Stomach (tissue), 9 donors: ENCODE data around the gene KLHDC8B. TPM values are rescaled to one million over a fixed set of nuclear protein-coding genes. Genes with fewer than 3 reads are reported as not detected.
"Not testable (repeated sequence)": the region's sequence is repeated elsewhere in the genome, so short reads cannot be mapped to it uniquely, and the experiment has no call there.

Source experiments
- DNase-seq, 2 donors: peaks; one replicate each; pipeline versions ENCODE4 v3.0.0 to v3.0.0-alpha.2; 2013 to 2019
- H3K27ac ChIP-seq, 5 donors: fragments of 200-600 bp in 4 of 5; sonication (generic) in 4 of 5; one replicate each; pipeline ENCODE4 v1.5.1; 2013 to 2019; ENCODE audit warnings: mild to moderate bottlenecking in 1 of 5, moderate library complexity in 1 of 5
- H3K27me3 ChIP-seq, 3 donors: fragments of 200-600 bp; sonication (generic); one replicate each; pipeline ENCODE4 v1.5.1; 2017 to 2019; ENCODE audit warnings: mixed run types in 1 of 3
- H3K36me3 ChIP-seq, 4 donors: fragments of 200-600 bp; sonication (generic); 1 replicate in 3 of 4; 2 replicates in 1 of 4; pipeline ENCODE4 v1.5.1; 2016 to 2019
- H3K4me1 ChIP-seq, 4 donors: fragments of 200-600 bp; sonication (generic); one replicate each; pipeline ENCODE4 v1.5.1; 2016 to 2019
- H3K4me3 ChIP-seq, 4 donors: fragments of 200-600 bp; sonication (generic) in 3 of 4; one replicate each; pipeline ENCODE4 v1.5.1; 2016 to 2019; ENCODE audit warnings: mild to moderate bottlenecking in 1 of 4
- H3K9me3 ChIP-seq, 4 donors: fragments of 200-600 bp; sonication (generic); one replicate each; pipeline ENCODE4 v1.5.1; 2016 to 2019
- CTCF ChIP-seq, 7 experiments: fragments of 450-650 bp in 4 of 7; fragments of 200-600 bp in 3 of 7; sonication (generic) in 3 of 7; IDR thresholded peaks; one replicate each; pipeline ENCODE4 v1.5.1; 2016 to 2019; ENCODE audit warnings: antibody characterized with exemption in 7 of 7, control low read depth in 2 of 7, mild to moderate bottlenecking in 1 of 7
- EP300 ChIP-seq: sonication (generic); formaldehyde crosslinking; IDR thresholded peaks from one replicate; pipeline ENCODE4 v1.6.1; 2017; ENCODE audit warnings: antibody characterized with exemption
- POLR2A ChIP-seq, 4 donors: fragments of 450-650 bp; IDR thresholded peaks; one replicate each; pipeline ENCODE4 v1.6.1; 2016; ENCODE audit warnings: antibody characterized with exemption in 4 of 4, control low read depth in 2 of 4, mild to moderate bottlenecking in 1 of 4, moderate library complexity in 1 of 4
- POLR2AphosphoS5 ChIP-seq, 3 donors: sonication (generic); formaldehyde crosslinking; IDR thresholded peaks; one replicate each; pipeline ENCODE4 v1.6.1; 2016; ENCODE audit warnings: antibody characterized with exemption in 3 of 3
- WGBS, 5 donors: extraction: QIAGEN DNeasy Blood & Tissue Kit in 3 of 5; methylation state at CpG; one replicate each; pipeline versions ENCODE4 v1.1.5 to v1.1.7; 2013 to 2018; 5-methylcytosine and 5-hydroxymethylcytosine counted together
- intact Hi-C: fragments of 100-400 bp; cut with DNase I; formaldehyde crosslinking; loops from one replicate; pipeline ENCODE4 v1.15.1; 2023; ENCODE audit warnings: low total_unique reads
- polyA plus RNA-seq, 3 donors: library from polyadenylated mRNA; stranded (reverse); fragments of 200-250 nt; gene quantifications; one replicate each; pipeline ENCODE4 v1.2.3, GENCODE V29; 2013
- total RNA-seq, 5 donors: library from RNA; depleted of rRNA; stranded (reverse); fragments of >200 nt; gene quantifications; one replicate each; pipeline versions ENCODE4 v1.1.0 to v1.2.3, GENCODE V29; 2014 to 2016
- donor health status: healthy with polysubstance abuse.
- donor health status: Bipolar disorder and iron deficiency.
- donor health status: healthy.

KLHDC8B gene
- total and polyA plus RNA-seq, 8 donors, result 11.6 to 41.1 (median 19.1) TPM

- Histone ChIP-seq H3K9me3 (no peaks in the 10 kb centered on the region), H3K27me3 (peaks cover 0 to 15% (median 9%) of the 10 kb centered on the region in 3 donors), H3K4me3 (peak overlapping the region; percentile 20 to 48 (median 31)), H3K27ac (peak overlapping the region in 3 of 5 donors; percentile 6 to 86 (median 44)), H3K36me3 (no peaks in the 10 kb centered on the region), H3K4me1 (peaks cover 0 to 12% (median 3%) of the 10 kb centered on the region in 4 donors)
- TF ChIP-seq EP300, result no peak
- TF ChIP-seq POLR2A (IDR thresholded peaks at IDR 0.05), result no peak
- no peak for TF ChIP-seq CTCF (IDR thresholded peaks at IDR 0.05)
- TF ChIP-seq POLR2AphosphoS5 (IDR thresholded peaks at IDR 0.05), result no peak
- peak; percentile 54 to 89 for DNase-seq
- intact Hi-C loops, result no loop called here
- WGBS, 5 donors, result 17 to 44% (median 22%) methylated on average over 29 to 53 of the region's 53 CpGs
Observed at GRCh38 chr3:49199239-49199899, 28.0 kb downstream of the KLHDC8B start.

GRCh38 chr3:49199900-49200281, 28.5 kb downstream of the KLHDC8B start:
- no peaks in the 10 kb centered on the region for H3K36me3 ChIP-seq
- peak overlapping the region; percentile 20 to 48 (median 31) for H3K4me3 ChIP-seq
- H3K27ac ChIP-seq, result peak overlapping the region in 3 of 5 donors; percentile 6 to 86 (median 44)
- peaks cover 0 to 15% (median 9%) of the 10 kb centered on the region in 3 donors for H3K27me3 ChIP-seq
- intact Hi-C loops, result no loop called here
- H3K9me3 ChIP-seq, result no peaks in the 10 kb centered on the region
- no peak for DNase-seq
- no peak for TF ChIP-seq POLR2A (IDR thresholded peaks at IDR 0.05)
- no peak for TF ChIP-seq POLR2AphosphoS5 (IDR thresholded peaks at IDR 0.05)
- no peak for TF ChIP-seq CTCF (IDR thresholded peaks at IDR 0.05)
- no peak for TF ChIP-seq EP300
- peaks cover 0 to 12% (median 3%) of the 10 kb centered on the region in 4 donors for H3K4me1 ChIP-seq
- WGBS, 5 donors, result 59 to 85% (median 78%) methylated on average over 15 of the region's 15 CpGs

- TF ChIP-seq POLR2A (IDR thresholded peaks at IDR 0.05) (no peak), EP300 (no peak), POLR2AphosphoS5 (IDR thresholded peaks at IDR 0.05) (no peak)
- Histone ChIP-seq H3K36me3 (peaks cover 0 to 10% (median 0%) of the 10 kb centered on the region in 4 donors), H3K27me3 (no peaks in the 10 kb centered on the region), H3K27ac (no peak overlapping the region), H3K4me3 (no peak overlapping the region), H3K4me1 (peaks cover 8 to 10% (median 9%) of the 10 kb centered on the region in 4 donors), H3K9me3 (peaks cover 0 to 10% (median 2%) of the 10 kb centered on the region in 4 donors)
- DNase-seq, result no peak
- 95 to 99% (median 96%) methylated on average over 8 to 15 of the region's 15 CpGs for WGBS, 5 donors
- intact Hi-C loops, result no loop called here
Observed at GRCh38 chr3:49213541-49213943, 42.1 kb downstream of the KLHDC8B start.

GRCh38 chr3:49213998-49214397, 42.6 kb downstream of the KLHDC8B start:
- Histone ChIP-seq H3K4me3 (no peak overlapping the region), H3K27ac (no peak overlapping the region), H3K4me1 (peaks cover 10 to 14% (median 13%) of the 10 kb centered on the region in 4 donors), H3K36me3 (peaks cover 0 to 10% (median 0%) of the 10 kb centered on the region in 4 donors), H3K9me3 (peaks cover 0 to 10% (median 2%) of the 10 kb centered on the region in 4 donors), H3K27me3 (no peaks in the 10 kb centered on the region)
- no peak for DNase-seq
- intact Hi-C loops, result no loop called here
- WGBS, 5 donors, result 75 to 89% (median 81%) methylated on average over 2 of the region's 2 CpGs
- TF ChIP-seq POLR2AphosphoS5 (IDR thresholded peaks at IDR 0.05) (no peak), POLR2A (IDR thresholded peaks at IDR 0.05) (no peak), CTCF (IDR thresholded peaks at IDR 0.05) (no peak), EP300 (no peak)

GRCh38 chr3:49216687-49217086, 45.3 kb downstream of the KLHDC8B start:
- intact Hi-C loops, result not testable (repeated sequence)

GRCh38 chr3:49217108-49217507, 45.7 kb downstream of the KLHDC8B start:
- H3K9me3 ChIP-seq, result peaks cover 0 to 18% (median 2%) of the 10 kb centered on the region in 4 donors
- H3K27me3 ChIP-seq, intact Hi-C loops, H3K27ac ChIP-seq, H3K4me3 ChIP-seq, DNase-seq: not testable (repeated sequence)
- peaks cover 0 to 17% (median 0%) of the 10 kb centered on the region in 4 donors for H3K36me3 ChIP-seq
- H3K4me1 ChIP-seq, result peaks cover 10 to 17% (median 16%) of the 10 kb centered on the region in 4 donors

More at GRCh38 chr3:49216687-49217086, 45.3 kb downstream of the KLHDC8B start:
- not testable (repeated sequence) for DNase-seq, H3K4me3 ChIP-seq, H3K27ac ChIP-seq, H3K27me3 ChIP-seq
- Histone ChIP-seq H3K36me3 (peaks cover 0 to 17% (median 0%) of the 10 kb centered on the region in 4 donors), H3K9me3 (peaks cover 0 to 18% (median 2%) of the 10 kb centered on the region in 4 donors), H3K4me1 (peaks cover 10 to 17% (median 16%) of the 10 kb centered on the region in 4 donors)
- WGBS, 5 donors, result 66 to 88% (median 80%) methylated on average over 3 of the region's 3 CpGs
